ENCODE measurements around the gene CIDEA. TPM values are rescaled to one million over a fixed set of nuclear protein-coding genes. Genes with fewer than 3 reads are reported as not detected.

Gene CIDEA
- total and polyA plus RNA-seq, 11 donors = 0.35 to 17.1 (median 1.5) TPM; not detected in 3

DNA sequence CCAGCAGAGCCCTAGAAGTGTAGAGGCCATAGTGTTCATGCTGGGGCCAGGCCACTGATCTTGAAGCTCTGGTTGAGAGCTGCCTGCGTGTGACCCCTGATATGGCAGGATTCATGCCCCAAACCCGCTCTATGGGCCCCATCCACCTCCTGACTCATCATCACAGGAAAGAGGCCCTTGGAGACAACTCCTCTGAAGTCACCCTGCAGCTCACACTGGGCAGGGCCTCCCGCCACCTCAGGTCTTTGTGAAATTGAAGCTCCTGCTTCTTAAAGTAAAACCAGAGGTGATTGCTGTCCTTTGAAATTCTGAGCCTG is 41.9 kb downstream of the CIDEA start:
- H3K4me1 ChIP-seq = no peaks in the 10 kb centered on the region
- no peak overlapping the region for H3K4me3 ChIP-seq
- peaks cover 0 to 4% (median 0%) of the 10 kb centered on the region in 12 donors for H3K9me3 ChIP-seq
- no peaks in the 10 kb centered on the region for H3K27me3 ChIP-seq
- WGBS, 4 donors = 90 to 100% (median 97%) methylated on average over 3 of the region's 3 CpGs
- ATAC-seq = no peak
- no peak overlapping the region for H3K27ac ChIP-seq
- no peaks in the 10 kb centered on the region for H3K36me3 ChIP-seq
- TF ChIP-seq, protein P1, sequence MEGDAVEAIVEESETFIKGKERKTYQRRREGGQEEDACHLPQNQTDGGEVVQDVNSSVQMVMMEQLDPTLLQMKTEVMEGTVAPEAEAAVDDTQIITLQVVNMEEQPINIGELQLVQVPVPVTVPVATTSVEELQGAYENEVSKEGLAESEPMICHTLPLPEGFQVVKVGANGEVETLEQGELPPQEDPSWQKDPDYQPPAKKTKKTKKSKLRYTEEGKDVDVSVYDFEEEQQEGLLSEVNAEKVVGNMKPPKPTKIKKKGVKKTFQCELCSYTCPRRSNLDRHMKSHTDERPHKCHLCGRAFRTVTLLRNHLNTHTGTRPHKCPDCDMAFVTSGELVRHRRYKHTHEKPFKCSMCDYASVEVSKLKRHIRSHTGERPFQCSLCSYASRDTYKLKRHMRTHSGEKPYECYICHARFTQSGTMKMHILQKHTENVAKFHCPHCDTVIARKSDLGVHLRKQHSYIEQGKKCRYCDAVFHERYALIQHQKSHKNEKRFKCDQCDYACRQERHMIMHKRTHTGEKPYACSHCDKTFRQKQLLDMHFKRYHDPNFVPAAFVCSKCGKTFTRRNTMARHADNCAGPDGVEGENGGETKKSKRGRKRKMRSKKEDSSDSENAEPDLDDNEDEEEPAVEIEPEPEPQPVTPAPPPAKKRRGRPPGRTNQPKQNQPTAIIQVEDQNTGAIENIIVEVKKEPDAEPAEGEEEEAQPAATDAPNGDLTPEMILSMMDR (IDR thresholded peaks at IDR 0.05) = no peak
- no peak for TF ChIP-seq POLR2A (IDR thresholded peaks at IDR 0.05)
- intact Hi-C loops (cut with DNase I) = no loop called here
- DNase-seq = no peak

DNA sequence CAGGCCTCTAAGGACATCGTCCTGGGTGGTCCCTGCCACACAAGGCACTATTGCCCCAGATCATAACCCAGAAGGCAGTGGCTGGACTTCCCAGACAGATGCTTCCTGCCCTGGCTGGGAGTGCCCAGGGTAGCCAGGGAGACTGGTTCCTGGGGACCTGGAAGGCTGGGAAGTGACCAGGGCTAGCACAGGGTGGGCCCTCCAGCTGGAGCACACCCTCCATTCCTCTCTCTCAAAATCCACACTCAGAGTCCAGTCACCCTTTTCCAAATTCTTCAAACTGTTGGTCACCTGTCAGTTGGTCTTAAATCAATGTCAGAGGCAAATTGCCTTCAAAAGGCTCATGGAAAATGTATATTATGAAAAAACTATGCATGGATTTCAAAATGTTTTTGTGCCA is 42.3 kb downstream of the CIDEA start:
- no peak for DNase-seq
- no peak for ATAC-seq
- Histone ChIP-seq H3K4me1 (no peaks in the 10 kb centered on the region), H3K27me3 (no peaks in the 10 kb centered on the region), H3K4me3 (no peak overlapping the region), H3K36me3 (no peaks in the 10 kb centered on the region), H3K9me3 (peaks cover 0 to 4% (median 0%) of the 10 kb centered on the region in 12 donors), H3K27ac (no peak overlapping the region)
- TF ChIP-seq, protein P1 (IDR thresholded peaks at IDR 0.05) = no peak
- TF ChIP-seq POLR2A (IDR thresholded peaks at IDR 0.05) = no peak
- 25 to 100% (median 66%) methylated on average over 1 of the region's 1 CpG for WGBS, 4 donors
- intact Hi-C loops (cut with DNase I) = no loop called here

DNA sequence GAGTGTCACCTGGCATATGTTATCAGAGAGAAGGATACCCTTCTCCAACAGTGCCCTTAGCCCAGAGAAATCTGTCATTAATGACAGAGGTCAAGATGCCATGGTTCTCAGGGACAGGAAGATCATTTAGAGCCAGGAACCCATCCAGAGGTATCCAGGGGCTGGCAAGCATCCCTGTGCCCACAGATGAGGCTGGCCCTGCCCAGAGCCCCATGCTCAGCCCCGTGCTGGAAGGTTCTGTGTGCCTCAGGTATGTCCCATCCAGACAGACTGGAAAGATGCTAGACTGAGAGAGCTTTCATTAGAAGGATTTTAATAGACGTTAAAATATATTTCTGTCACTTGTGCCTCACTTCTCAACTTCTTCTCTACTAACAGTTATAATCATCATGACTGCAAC is 45.7 kb downstream of the CIDEA start:
- TF ChIP-seq POLR2A (IDR thresholded peaks at IDR 0.05) = no peak
- TF ChIP-seq, protein P1 (IDR thresholded peaks at IDR 0.05) = no peak
- intact Hi-C loops (cut with DNase I) = loop anchor here in 1 of 10 donors (10.0 kb wide), 1 partner anchor 355 kb away; the partner anchor contains the start of gene SPIRE1
- Histone ChIP-seq H3K9me3 (peaks cover 0 to 4% (median 0%) of the 10 kb centered on the region in 12 donors), H3K27me3 (no peaks in the 10 kb centered on the region), H3K4me3 (no peak overlapping the region), H3K4me1 (no peaks in the 10 kb centered on the region), H3K27ac (no peak overlapping the region), H3K36me3 (no peaks in the 10 kb centered on the region)
- ATAC-seq = no peak
- DNase-seq = no peak
- 87 to 94% (median 89%) methylated on average over 2 of the region's 2 CpGs for WGBS, 4 donors

DNA sequence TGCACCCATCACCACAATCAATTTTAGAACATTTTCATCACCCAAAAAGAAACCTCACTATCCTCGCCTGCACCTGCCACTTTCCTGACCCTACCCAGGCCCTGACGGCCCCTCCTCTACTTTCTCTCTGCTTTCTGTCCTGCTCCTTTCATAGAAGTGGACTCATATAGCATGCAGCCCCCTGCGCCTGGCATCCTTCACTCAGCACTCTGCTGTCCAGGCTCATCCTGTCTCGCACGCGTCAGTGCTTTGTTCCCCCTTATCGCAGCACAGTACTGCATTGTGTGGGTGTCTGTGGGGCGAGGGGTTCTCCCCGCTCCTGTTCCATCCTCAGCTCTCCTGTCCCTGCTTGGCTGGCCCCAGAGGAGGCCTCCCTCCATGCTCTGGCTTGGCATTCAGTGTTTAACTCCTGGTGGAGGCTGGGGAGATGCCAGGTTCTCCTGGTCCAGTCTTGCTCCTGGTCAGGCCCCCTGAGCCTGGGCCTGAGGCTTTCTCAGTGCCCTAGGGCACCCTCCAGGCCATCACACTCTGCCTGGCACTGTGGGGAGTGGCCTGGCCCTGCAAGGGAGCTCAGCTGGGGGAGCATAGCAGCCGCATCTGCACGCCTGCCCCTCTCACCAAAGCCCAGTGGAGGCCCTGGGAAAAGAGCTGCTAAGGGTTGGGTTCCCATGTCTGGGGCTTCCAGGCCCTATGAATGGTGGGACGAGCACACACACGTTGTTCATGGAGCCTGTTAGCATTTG is 47.3 kb downstream of the CIDEA start:
- no peak overlapping the region for H3K4me3 ChIP-seq
- 63 to 81% (median 69%) methylated on average over 9 to 13 of the region's 13 CpGs for WGBS, 4 donors
- DNase-seq = no peak
- peaks cover 0 to 4% (median under 1%) of the 10 kb centered on the region in 12 donors for H3K4me1 ChIP-seq
- no peak for TF ChIP-seq POLR2A (IDR thresholded peaks at IDR 0.05)
- TF ChIP-seq, protein P1 (IDR thresholded peaks at IDR 0.05) = no peak
- no peaks in the 10 kb centered on the region for H3K36me3 ChIP-seq
- ATAC-seq = peak in 2 of 4 donors; percentile 9 to 19
- H3K27ac ChIP-seq = no peak overlapping the region
- H3K9me3 ChIP-seq = peaks cover 0 to 4% (median 0%) of the 10 kb centered on the region in 12 donors
- intact Hi-C loops (cut with DNase I) = loop anchor here in 1 of 10 donors (10.0 kb wide), 1 partner anchor 353 kb away; the partner anchor contains the start of gene SPIRE1
- H3K27me3 ChIP-seq = no peaks in the 10 kb centered on the region

All from heart left ventricle (tissue), 16 donors.